Measurements from ENCODE around the gene SUSD5.

- TF ChIP-seq EZH2 (IDR thresholded peaks at IDR 0.05; ENCODE audit: low read length, unreplicated experiment): no peak
- no peak for TF ChIP-seq CTCF (conservative IDR thresholded peaks at IDR 0.05; ENCODE audit: low read depth, low read length)
- no peak for TF ChIP-seq EZH2phosphoT487 (IDR thresholded peaks at IDR 0.05; ENCODE audit: borderline replicate concordance, low read length)
Measured at GRCh38 chr3:33256249-33256648, 37.6 kb upstream of the SUSD5 start.

Data from PC-3 (cell line).